Hematopoietic multipotent progenitor cell treated with erythropoietin and hydrocortisone succinate and interleukin-3 and kit ligand, for 15 days (in vitro differentiated cells): Measurements from ENCODE around the gene PDE6B.
"Not testable (repeated sequence)": the region's sequence is repeated elsewhere in the genome, so short reads cannot be mapped to it uniquely, and the experiment has no call there.

Experiments
- DNase-seq: peaks from one replicate; pipeline ENCODE4 v3.0.0-alpha.2; 2015; ENCODE audit warnings: low spot score

PDE6B gene

DNA sequence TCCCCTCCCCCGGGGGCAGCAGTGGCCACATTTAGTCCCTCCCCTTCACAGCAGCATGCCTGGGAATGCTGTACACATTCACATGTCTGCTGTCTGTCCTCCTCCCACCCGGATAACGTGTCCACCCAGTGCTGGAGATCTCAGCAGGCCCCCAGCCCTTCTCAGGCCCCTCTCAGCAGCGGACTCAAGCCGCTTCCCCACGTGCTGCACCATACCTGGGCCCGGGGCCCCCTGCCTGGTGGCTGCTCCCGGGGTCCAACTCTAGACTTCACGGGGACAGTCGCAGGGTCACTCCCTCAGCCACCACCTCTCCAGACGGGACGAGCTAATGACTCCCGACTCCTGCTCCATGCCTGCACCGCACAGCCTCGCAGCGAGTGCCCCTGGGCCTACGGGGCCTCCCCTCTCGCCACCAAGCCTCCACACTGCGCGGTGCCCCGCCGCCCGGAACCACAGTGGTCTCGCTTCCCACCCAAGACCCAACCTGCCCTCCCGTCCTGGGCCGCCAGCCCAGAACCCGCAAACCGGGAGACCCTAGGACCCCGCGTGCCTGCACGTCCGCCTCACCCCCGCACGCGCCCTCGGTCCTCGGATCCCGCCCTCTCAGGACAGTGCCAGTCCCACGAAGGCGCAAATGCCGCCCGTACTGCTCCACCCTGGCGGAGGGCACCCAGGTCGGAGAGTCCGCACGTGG is 79.0 kb downstream of the PDE6B start:
- DNase-seq, result no peak

DNA sequence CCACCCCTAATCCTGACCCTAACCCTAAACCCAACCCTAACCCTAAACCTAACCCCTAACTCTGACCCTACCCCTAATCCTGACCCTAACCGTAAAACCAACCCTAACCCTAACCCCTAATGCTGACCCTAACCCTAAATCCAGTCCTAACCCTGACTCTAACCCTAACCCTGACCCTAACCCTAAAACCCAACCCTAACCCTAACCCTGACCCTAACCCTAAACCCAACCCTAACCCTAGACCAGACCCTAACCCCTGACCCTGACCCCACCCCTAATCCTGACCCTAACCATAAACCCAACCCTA is 79.6 kb downstream of the PDE6B start:
- DNase-seq, result no peak

DNA sequence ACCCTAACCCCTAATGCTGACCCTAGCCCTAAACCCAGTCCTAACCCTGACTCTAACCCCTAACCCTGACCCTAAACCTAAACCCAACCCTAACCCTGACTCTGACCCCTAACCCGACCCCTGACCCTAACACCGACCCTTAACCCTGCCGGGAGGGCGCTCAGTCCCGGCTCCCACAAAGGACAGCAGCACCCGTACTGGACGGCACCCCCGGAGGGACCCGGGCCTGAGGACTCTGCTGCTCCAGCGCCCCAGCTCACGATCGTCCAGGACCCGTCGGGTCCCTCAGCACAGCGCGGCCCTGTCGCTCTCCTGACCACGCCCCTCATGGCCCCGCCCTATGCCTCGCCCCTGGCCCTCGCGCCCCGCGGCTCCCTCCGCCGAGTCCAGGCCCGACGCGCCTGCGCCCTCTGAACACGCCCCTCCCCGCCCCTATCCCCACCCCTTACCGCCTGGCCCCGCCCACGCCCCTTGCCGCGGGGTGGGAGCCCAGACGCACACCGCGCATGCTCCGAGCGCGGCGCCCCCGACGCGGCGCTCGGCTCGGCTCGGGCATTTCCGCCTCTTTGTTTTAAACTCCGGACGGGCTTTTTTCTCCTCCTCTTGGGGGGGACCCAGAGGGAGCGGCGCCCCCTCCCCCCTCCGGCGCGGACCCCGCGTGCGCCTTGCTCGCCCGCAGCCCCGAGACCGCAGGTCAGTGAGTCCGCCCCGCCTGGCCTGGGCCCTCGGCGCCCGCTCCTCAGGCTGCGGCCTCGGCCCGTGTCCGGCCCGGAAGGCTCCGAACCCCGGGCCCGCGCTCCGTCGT is 80.1 kb downstream of the PDE6B start, which contains the start of gene PCGF3:
Gene PCGF3 (plus strand): TSS at position 555 of the 805 bp plus-strand sequence. CDS start 27,849 bp downstream, outside the sequence.
- DNase-seq, result peak; percentile 88

DNA sequence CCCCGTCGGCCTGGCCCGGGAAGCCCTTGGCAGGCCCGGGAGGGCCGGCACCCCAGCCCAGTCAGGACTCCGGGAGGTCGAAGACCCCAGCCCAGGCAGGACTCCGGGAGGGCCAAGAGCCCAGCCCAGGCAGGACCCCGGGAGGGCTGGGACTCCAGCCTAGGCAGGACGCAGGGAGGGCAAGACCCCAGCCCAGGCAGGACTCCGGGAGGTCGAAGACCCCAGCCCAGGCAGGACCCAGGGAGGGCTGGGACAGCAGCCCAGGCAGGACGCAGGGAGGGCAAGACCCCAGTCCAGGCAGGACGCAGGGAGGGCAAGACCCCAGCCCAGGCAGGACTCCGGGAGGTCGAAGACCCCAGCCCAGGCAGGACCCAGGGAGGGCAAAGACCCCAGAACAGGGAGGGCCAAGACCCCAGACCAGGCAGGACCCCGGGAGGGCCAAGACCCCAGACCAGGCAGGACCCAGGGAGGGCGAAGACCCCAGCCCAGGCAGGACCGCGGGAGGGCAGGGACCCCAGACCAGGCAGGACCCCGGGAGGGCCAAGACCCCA is 80.8 kb downstream of the PDE6B start:
- DNase-seq, result not testable (repeated sequence)

DNA sequence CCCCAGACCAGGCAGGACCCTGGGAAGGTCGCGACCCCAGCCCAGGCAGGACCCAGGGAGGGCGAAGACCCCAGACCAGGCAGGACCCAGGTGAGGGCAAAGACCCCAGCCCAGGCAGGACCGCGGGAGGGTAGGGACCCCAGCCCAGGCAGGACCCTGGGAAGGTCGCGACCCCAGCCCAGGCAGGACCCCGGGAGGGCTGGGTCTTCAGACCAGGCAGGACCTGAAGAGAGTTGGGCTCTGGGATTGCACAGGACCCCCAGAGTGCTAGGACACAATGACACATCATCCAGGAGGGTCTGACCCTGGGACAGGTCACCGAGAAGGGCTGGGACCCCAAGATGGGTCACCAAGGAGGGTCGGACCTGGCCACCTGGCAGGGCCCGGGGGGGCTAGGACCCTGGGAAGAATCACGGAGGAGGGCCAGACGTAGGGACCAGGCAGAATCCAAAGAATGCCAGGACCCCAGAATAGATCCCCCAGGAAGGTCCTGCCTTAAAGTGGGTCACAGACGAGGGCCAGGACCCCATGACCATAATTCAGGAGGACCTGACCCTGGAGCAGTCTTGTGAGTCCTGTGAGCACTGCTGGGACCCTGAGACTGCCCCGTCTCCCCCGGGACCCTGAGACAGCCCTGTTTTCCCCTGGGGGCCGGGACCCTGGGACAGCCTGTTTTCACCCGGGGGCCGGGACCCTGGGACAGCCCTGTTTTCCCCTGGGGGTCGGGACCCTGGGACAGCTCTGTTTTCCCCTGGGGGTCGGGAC is 81.6 kb downstream of the PDE6B start:
- DNase-seq, result no peak

DNA sequence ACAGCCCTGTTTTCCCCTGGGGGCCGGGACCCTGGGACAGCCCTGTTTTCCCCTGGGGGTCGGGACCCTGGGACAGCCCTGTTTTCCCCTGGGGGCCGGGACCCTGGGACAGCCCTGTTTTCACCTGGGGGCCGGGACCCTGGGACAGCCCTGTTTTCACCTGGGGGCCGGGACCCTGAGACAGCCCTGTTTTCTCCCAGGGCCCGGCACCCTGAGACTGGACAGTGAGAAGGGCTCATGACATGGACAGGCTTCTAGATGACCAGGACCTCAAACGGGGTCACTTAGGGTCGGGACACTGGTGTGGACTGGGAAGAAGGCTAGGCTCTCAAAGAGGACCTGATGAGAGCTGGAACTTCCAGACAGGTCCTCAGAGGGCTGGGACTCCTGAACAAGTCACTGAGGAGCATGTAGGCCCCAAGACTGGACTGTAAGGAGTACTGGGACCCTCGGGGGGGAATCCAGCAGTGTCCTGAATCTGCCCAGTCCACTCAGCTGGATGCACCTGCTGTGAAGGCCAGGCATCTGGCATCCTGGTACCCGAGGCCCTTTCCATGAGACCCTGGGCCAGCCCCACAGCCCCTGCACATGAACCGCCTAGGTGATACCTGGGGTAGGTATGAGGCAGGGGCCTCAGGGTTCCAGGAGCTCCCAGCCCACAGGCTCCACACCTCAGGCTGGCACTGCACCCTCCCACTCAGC is 82.7 kb downstream of the PDE6B start:
- DNase-seq, result no peak

DNA sequence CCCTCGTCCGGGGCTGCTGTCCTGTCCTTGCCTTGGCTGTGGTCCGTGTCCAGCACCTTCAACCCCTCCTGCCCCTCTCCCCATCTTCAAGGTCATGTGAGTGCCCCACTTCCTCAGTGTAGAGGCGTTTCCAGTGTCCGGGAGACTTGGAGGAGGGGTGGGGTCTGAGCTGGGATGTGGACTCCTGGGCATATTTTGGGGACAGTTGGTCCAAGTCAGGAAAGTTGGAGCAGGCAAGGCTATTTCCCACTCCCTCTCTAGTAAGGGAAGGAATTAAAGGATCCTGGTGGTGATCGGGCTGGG is 83.2 kb downstream of the PDE6B start:
- no peak for DNase-seq

DNA sequence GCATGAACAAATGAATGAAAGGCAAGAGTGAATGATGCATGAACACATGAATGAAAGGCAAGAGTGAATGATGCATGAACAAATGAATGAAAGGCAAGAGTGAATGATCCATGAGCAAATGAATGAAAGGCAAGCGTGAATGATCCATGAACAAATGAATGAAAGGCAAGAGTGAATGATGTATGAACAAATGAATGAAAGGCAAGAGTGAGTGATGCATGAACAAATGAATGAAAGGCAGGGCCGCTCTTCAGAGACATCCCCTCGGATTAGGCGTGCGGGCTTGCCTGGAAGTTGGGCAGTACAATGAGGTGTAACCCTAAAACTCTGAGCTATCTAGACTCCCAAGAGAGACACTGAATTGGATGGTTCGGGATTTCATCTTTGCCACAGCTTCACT is 84.0 kb downstream of the PDE6B start:
- no peak for DNase-seq

DNA sequence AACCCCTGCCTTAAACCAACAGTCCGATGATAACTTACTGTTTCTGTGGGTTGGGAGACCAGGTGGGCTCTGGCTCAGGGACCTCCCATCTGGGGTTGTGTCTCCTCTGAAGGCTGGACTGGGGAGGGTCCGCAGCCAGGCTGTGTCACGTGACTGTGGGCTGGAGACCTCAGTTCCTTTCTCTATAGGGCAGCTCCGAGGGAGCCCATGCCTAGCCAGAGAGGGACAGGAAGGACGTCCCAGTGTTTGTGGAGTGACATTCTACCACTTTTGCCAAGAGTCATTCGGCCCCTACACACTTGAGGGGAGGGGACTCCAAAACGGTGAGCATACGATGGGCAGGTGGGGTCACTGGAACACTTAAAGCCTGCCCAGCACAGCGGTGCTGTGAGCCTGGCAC is 84.7 kb downstream of the PDE6B start:
- DNase-seq, result no peak

DNA sequence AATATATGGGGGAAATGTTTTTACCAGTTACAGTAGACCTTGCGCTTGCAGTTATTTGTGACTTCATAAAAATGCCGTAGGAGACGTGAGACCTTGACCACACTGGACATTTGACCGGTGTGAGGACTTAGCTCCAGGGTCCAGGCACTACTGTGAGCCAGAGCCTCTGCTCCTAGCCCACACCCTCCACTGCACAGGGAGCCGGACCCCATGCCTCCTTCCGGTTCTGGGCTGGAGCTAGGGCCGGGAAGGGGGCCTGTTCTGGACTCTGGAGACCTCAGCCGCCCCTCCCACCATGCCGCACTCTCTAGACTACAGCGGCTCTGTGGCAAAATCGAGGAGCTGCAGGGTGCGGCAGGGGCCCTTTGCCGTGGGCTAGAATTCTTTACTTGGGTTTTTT is 85.5 kb downstream of the PDE6B start:
- DNase-seq, result no peak

DNA sequence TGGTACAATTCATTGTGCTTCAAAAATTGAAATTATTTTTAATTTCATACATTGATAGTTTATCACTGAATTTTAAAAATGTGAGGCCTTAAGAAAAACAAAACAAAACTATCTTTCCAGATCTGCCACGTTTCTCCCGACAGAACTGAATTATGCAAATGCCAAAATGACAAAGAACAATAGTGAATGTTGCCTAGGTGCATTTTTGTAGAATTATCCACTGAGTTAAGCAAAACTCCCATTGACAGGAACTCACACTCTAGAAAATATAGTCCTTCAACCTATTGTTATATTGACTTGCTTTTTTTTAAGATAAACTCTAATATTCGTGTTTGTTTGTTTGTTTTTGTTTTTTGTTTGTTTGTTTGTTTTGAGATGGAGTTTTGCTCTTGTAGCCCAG is 86.7 kb downstream of the PDE6B start:
- no peak for DNase-seq

DNA sequence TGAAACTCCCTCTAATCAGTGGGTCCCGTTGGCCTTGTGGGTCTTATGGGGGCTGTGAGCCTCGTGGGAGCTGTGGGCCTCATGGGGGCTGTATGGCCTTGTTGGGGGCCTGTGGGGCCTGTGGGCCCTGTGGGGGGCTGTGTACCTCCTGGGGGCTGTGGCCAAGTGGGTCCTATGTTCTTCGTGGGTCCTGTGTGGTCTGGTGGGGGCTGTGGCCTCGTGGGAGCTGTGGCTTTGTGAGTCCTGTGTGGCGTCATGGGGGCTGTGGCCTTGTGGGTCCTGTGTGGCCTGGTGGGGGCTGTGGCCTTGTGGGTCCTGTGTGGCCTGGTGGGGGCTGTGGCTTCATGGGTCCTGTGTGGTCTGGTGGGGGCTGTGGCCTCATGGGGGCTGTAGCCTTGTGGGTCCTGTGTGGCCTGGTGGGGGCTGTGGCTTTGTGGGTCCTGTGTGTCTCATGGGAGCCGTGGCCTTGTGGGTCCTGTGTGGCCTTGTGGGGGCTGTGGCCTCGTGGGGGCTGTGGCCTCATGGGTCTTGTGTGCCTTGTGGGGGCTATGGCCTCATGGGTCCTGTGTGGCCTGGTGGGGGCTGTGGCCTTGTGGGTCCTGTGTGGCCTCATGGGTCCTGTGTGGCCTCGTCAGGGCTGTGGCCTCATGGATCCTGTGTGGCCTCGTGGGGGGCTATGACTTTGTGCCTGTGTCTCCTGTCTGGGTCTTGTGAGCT is 87.7 kb downstream of the PDE6B start:
- no peak for DNase-seq

DNA sequence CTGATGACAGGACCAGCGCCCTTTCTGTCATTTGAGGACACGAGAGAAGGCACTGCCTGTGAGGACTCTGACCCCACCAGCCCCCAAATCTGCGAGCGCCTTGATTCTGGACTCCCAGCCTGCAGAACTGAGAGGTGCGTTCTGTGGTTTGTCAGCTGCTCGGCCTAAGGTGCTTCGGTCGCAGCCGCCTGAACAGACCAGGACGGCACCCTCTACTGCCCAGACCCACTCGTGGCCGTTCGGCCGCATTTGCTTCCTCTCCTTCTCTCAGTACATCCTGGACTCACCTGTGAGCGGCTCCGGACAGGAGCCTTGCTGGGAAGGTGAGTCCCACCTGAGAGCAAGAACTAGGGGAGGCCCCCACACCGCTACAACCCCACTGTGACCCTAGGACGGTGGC is 88.7 kb downstream of the PDE6B start:
- DNase-seq, result no peak

DNA sequence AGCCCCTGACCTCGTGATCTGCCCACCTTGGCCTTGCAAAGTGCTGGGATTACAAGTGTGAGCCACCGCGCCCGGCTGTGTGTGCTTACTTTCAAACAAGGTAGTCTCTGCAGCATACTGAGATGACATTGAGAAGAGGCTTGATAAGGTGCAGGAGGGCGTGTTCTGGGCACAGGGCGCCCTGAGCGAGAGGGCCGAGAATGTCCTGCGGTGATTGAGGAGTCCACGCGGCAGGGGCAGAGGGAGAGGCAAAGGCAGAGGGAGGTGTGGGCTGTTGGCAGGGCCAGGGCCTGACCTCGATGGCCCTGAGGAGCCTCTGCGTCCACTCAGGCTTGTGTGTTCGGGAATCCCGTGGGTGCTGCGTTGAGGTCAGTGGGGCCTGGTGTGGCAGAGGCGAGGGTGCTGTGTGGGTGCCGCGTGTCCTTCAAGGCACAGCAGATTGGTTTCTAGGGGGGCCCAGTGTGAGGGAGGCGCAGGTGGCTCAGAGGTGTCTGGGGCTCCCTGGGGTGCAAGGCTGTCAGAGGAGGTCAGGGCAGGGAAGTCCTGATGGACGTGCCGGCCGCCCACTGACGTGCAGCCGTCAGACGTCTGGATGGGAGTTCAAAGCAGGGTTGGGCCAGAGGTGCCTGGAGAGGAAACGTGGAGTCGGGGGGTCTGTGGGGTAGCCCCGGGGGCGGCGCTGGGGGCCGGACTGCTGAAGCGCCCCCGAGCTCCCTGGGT is 92.4 kb downstream of the PDE6B start:
- DNase-seq, result no peak

DNA sequence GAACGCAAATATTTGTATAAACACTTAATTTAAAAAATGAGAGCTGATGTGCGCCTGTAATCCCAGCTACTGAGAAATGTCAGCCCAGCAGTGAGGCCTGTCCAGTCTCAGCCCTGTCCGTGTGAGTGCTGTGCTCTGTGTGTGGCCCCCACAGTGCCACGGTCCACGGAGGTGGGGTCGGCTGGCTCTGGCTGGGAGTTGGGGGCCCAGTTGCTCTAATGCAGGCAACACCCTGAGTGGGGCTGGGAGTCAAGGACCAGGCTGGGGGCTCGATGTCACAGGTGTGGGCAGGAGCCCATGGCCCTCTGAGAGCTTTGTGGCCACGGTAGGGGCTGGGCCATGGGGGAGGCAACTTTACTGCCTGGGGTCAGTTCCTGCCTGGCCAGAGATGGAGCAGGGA is 93.1 kb downstream of the PDE6B start:
- DNase-seq, result no peak
